ENCODE data around the gene TBC1D16. TPM values are rescaled to one million over a fixed set of nuclear protein-coding genes. Genes with fewer than 3 reads are reported as not detected.

The TBC1D16 gene
- total and polyA plus RNA-seq, 2 donors (not counting 1 experiment from before 2014, with no cell fraction given): 0.82 to 2.7 TPM

GRCh38 chr17:80029258-80029974 is 6.3 kb downstream of the TBC1D16 start:
- DNase-seq (no peak), ATAC-seq (ENCODE audit: low read depth) (no peak)
- 56% methylated on average over 4 of the region's 9 CpGs for WGBS (ENCODE audit: insufficient coverage)
- no peak overlapping the region for H3K4me2 ChIP-seq (replicated peaks; ENCODE audit: low read depth, low read length, poor library complexity, severe bottlenecking)
- no peaks in the 10 kb centered on the region for H3K9me3 ChIP-seq (ENCODE audit: control extremely low read depth in 1 of 3, control insufficient read depth in 2 of 3, insufficient read depth in 1 of 3, low read length in 2 of 3)
- Mint-ChIP-seq H3K27ac (no peak overlapping the region), H3K27me3 (no peaks in the 10 kb centered on the region), H3K4me3 (no peak overlapping the region), H3K9me3 (ENCODE audit: insufficient read depth) (no peaks in the 10 kb centered on the region), H3K4me1 (no peaks in the 10 kb centered on the region)
- H3K36me3 ChIP-seq (replicated peaks in 1 of 2; ENCODE audit: control extremely low read depth in 1 of 2, control insufficient read depth in 1 of 2, extremely low read depth in 1 of 2, insufficient read depth in 2 of 2, low read length in 1 of 2): no peaks in the 10 kb centered on the region
- no peak overlapping the region for H3K27ac ChIP-seq (ENCODE audit: low read length in 2 of 2)
- intact Hi-C loops (cut with micrococcal nuclease): no loop called here
- H3K9ac ChIP-seq (ENCODE audit: low read length): no peak overlapping the region
- peaks cover 13% of the 10 kb centered on the region for H3K79me2 ChIP-seq (ENCODE audit: control insufficient read depth, insufficient read depth, low read length)
- H3K4me3 ChIP-seq (ENCODE audit: control extremely low read depth in 1 of 5, extremely low read depth in 1 of 5, insufficient read depth in 1 of 5, low read depth in 2 of 5, low read length in 4 of 5): no peak overlapping the region
- H3K4me1 ChIP-seq (ENCODE audit: control insufficient read depth in 2 of 2, insufficient read depth in 2 of 2, low read length in 2 of 2): no peaks in the 10 kb centered on the region
- H3K27me3 ChIP-seq (replicated peaks in 1 of 4; ENCODE audit: control extremely low read depth in 1 of 4, control insufficient read depth in 3 of 4, insufficient read depth in 4 of 4, low read length in 3 of 4): peaks cover 0 to 2% (median 0%) of the 10 kb centered on the region in 4 experiments
- CTCF ChIA-PET: interaction anchor here (0.6 to 1.3 kb wide), 2 partner anchors 24 to 294 kb away, joined by 3 to 5 read pairs; no protein-coding TSS in a partner anchor
- H4K20me1 ChIP-seq (ENCODE audit: control insufficient read depth, insufficient read depth, low read length, poor library complexity, severe bottlenecking): no peaks in the 10 kb centered on the region
- no peak overlapping the region for H2AFZ ChIP-seq (ENCODE audit: insufficient read depth, low read depth, low read length, poor library complexity, severe bottlenecking)
- POLR2A ChIA-PET: no interaction called here
- no peak for TF ChIP-seq CTCF (IDR thresholded peaks at IDR 0.05)
- no peak for TF ChIP-seq EZH2 (IDR thresholded peaks at IDR 0.05; ENCODE audit: borderline replicate concordance, insufficient read depth, low read depth, low read length, poor library complexity, severe bottlenecking)

GRCh38 chr17:80028030-80028429 is 7.6 kb downstream of the TBC1D16 start:
- no peaks in the 10 kb centered on the region for H3K4me1 Mint-ChIP-seq
- Histone ChIP-seq H3K9ac (ENCODE audit: low read length) (no peak overlapping the region), H3K9me3 (ENCODE audit: control extremely low read depth in 1 of 3, control insufficient read depth in 2 of 3, insufficient read depth in 1 of 3, low read length in 2 of 3) (no peaks in the 10 kb centered on the region), H3K4me3 (ENCODE audit: control extremely low read depth in 1 of 5, extremely low read depth in 1 of 5, insufficient read depth in 1 of 5, low read depth in 2 of 5, low read length in 4 of 5) (no peak overlapping the region), H3K4me1 (ENCODE audit: control insufficient read depth in 2 of 2, insufficient read depth in 2 of 2, low read length in 2 of 2) (no peaks in the 10 kb centered on the region), H2AFZ (ENCODE audit: insufficient read depth, low read depth, low read length, poor library complexity, severe bottlenecking) (no peak overlapping the region), H3K36me3 (replicated peaks in 1 of 2; ENCODE audit: control extremely low read depth in 1 of 2, control insufficient read depth in 1 of 2, extremely low read depth in 1 of 2, insufficient read depth in 2 of 2, low read length in 1 of 2) (no peaks in the 10 kb centered on the region), H3K27me3 (replicated peaks in 1 of 4; ENCODE audit: control extremely low read depth in 1 of 4, control insufficient read depth in 3 of 4, insufficient read depth in 4 of 4, low read length in 3 of 4) (peaks cover 0 to 2% (median 0%) of the 10 kb centered on the region in 4 experiments), H4K20me1 (ENCODE audit: control insufficient read depth, insufficient read depth, low read length, poor library complexity, severe bottlenecking) (no peaks in the 10 kb centered on the region), H3K27ac (ENCODE audit: low read length in 2 of 2) (no peak overlapping the region), H3K79me2 (ENCODE audit: control insufficient read depth, insufficient read depth, low read length) (peaks cover 11% of the 10 kb centered on the region), H3K4me2 (replicated peaks; ENCODE audit: low read depth, low read length, poor library complexity, severe bottlenecking) (no peak overlapping the region)
- no peak overlapping the region for H3K27ac Mint-ChIP-seq
- ChIA-PET CTCF (interaction anchor here (0.7 kb wide), 1 partner anchor 19 kb away, joined by 3 read pairs; no protein-coding TSS in a partner anchor), POLR2A (interaction anchor here (0.6 kb wide), 1 partner anchor 18 kb away, joined by 3 read pairs; no protein-coding TSS in a partner anchor)
- H3K4me3 Mint-ChIP-seq: no peak overlapping the region
- no peaks in the 10 kb centered on the region for H3K9me3 Mint-ChIP-seq (ENCODE audit: insufficient read depth)
- H3K27me3 Mint-ChIP-seq: no peaks in the 10 kb centered on the region
- intact Hi-C loops (cut with micrococcal nuclease): no loop called here
- 97% methylated on average over 8 of the region's 10 CpGs for WGBS (ENCODE audit: insufficient coverage)
- TF ChIP-seq CTCF (IDR thresholded peaks at IDR 0.05): no peak
- no peak for TF ChIP-seq EZH2 (IDR thresholded peaks at IDR 0.05; ENCODE audit: borderline replicate concordance, insufficient read depth, low read depth, low read length, poor library complexity, severe bottlenecking)
- no peak for ATAC-seq (ENCODE audit: low read depth)
- no peak for DNase-seq

Data from B cell (primary cell).